ENCODE results near the gene CD8A. TPM values are rescaled to one million over a fixed set of nuclear protein-coding genes. Genes with fewer than 3 reads are reported as not detected.
"Not testable (repeated sequence)": the region's sequence is repeated elsewhere in the genome, so short reads cannot be mapped to it uniquely, and the experiment has no call there.

CD8A gene
- total and polyA plus RNA-seq, 2 of the 8 experiments (the other 6 are each of a cell fraction or from before 2014, with no cell fraction given), result 0.14 to 0.39 TPM

DNA sequence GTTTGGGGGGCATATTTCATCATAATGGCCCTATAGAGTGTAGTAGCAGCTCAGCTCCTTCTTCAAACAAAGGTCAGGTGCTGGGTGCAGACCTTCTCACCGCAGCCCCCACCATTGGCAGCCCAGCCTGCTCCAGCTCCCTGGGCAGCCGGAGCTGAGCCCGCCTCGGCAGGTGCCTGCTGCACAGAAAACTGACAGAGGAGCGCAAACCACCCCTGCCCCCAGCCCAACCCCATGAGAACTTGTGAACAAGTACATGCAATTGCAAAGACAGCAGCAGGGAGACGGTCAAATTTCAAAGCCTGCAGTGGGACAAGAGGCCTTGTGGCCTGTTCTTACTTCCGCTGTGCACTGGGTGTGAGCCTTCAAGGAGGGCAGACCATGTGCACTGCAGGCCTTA is 48.7 kb upstream of the CD8A start:
- H3K56ac ChIP-seq (replicated peaks; ENCODE audit: insufficient read length, low read depth, low read length); H3K9ac ChIP-seq (replicated peaks in 1 of 4; ENCODE audit: extremely low read depth in 1 of 4, low read depth in 3 of 4, low read length in 3 of 4); H2BK12ac ChIP-seq (ENCODE audit: low read depth, low read length); H4K8ac ChIP-seq (ENCODE audit: extremely low read depth, insufficient read depth, low read length); H3K27me3 ChIP-seq (replicated peaks in 1 of 4; ENCODE audit: control insufficient read depth in 3 of 4, extremely low read depth in 1 of 4, insufficient read depth in 3 of 4, low read length in 3 of 4); H4K5ac ChIP-seq (ENCODE audit: insufficient read length, low read depth, low read length); H2AK5ac ChIP-seq (ENCODE audit: low read depth, low read length); H3K23me2 ChIP-seq (ENCODE audit: low read depth, low read length); H3K4ac ChIP-seq (replicated peaks; ENCODE audit: insufficient read length, low read depth, low read length); H3K9me3 ChIP-seq (ENCODE audit: insufficient read depth in 2 of 2, low read depth in 1 of 2, low read length in 1 of 2); H4K91ac ChIP-seq (replicated peaks; ENCODE audit: insufficient read length, low read length); H2BK120ac ChIP-seq (replicated peaks; ENCODE audit: low read depth, low read length); POLR2A ChIA-PET (ENCODE audit: partially characterized antibody); H3K79me2 ChIP-seq (ENCODE audit: control insufficient read depth in 1 of 2, insufficient read depth in 2 of 2, low read length in 2 of 2); H3K18ac ChIP-seq (ENCODE audit: extremely low read depth, low read length); H3K14ac ChIP-seq (ENCODE audit: insufficient read length); CTCF ChIA-PET (ENCODE audit: partially characterized antibody); H3K27ac ChIP-seq (ENCODE audit: low read depth, low read length); H3K79me1 ChIP-seq (ENCODE audit: low read depth, low read length); H3K4me3 ChIP-seq (ENCODE audit: extremely low read depth in 1 of 4, insufficient read depth in 2 of 4, low read depth in 3 of 4, low read length in 4 of 4); H3K36me3 ChIP-seq (ENCODE audit: control insufficient read depth in 2 of 4, insufficient read depth in 4 of 4, low read length in 3 of 4); H3K23ac ChIP-seq (ENCODE audit: insufficient read length); H2AFZ ChIP-seq (ENCODE audit: low read length); H3K4me1 ChIP-seq (replicated peaks in 1 of 4; ENCODE audit: control insufficient read depth in 3 of 4, insufficient read depth in 4 of 4, low read length in 3 of 4); H3K4me2 ChIP-seq (ENCODE audit: insufficient read depth in 1 of 2, low read depth in 2 of 2, low read length in 2 of 2); H2BK15ac ChIP-seq (ENCODE audit: low read length); FAIRE-seq; H4K20me1 ChIP-seq (replicated peaks in 1 of 2; ENCODE audit: control insufficient read depth in 1 of 2, insufficient read depth in 2 of 2, low read length in 2 of 2); H2BK5ac ChIP-seq (ENCODE audit: low read depth, low read length): not testable (repeated sequence)
- 82% methylated on average over 4 of the region's 7 CpGs; no CpG with 5 or more reads in 1 of the 2 experiments for WGBS, 2 experiments (ENCODE audit: extremely low coverage in 1 of 2, insufficient coverage in 1 of 2, insufficient read length in 1 of 2, insufficient replicate concordance in 2 of 2, low coverage in 1 of 2, low lambda C conversion rate in 2 of 2, missing lambda C conversion rate in 1 of 2)
- DNase-seq (ENCODE audit: low read depth in 1 of 2, low spot score in 2 of 2), result peak in 1 of 2 experiments; percentile 48
- TF ChIP-seq, protein P1, sequence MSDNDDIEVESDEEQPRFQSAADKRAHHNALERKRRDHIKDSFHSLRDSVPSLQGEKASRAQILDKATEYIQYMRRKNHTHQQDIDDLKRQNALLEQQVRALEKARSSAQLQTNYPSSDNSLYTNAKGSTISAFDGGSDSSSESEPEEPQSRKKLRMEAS (IDR thresholded peaks at IDR 0.05), result peak; percentile 44; the same call in 1 of the 2 replicates
- H2BK20ac ChIP-seq (ENCODE audit: low read length), result peak overlapping the region; percentile 32; the same call in 1 of the 2 replicates

DNA sequence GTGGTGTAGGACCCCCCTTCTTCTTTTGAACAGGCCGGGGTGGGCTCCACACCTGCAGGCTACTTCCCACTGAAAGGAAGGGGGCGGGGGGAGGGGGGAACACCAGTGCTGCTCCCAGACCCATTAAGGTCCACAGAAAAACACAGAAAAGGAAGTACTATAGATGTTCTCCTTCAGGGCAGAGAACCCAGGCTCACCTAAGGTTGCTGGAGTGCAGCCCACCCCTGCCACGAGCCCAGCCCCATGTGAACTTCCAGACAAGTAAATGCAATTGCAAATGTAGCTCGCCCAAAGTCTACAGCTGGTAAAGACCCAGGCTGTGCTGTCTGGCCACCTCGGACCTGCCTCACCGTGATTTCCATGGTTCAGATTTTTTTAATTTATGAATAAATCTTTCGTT is 47.0 kb upstream of the CD8A start:
- H3K14ac ChIP-seq (ENCODE audit: insufficient read length); H4K91ac ChIP-seq (replicated peaks; ENCODE audit: insufficient read length, low read length); H3K27me3 ChIP-seq (replicated peaks in 1 of 4; ENCODE audit: control insufficient read depth in 3 of 4, extremely low read depth in 1 of 4, insufficient read depth in 3 of 4, low read length in 3 of 4); H3K79me2 ChIP-seq (ENCODE audit: control insufficient read depth in 1 of 2, insufficient read depth in 2 of 2, low read length in 2 of 2); H2BK20ac ChIP-seq (ENCODE audit: low read length); H3K27ac ChIP-seq (ENCODE audit: low read depth, low read length); H3K4me1 ChIP-seq (replicated peaks in 1 of 4; ENCODE audit: control insufficient read depth in 3 of 4, insufficient read depth in 4 of 4, low read length in 3 of 4); H4K5ac ChIP-seq (ENCODE audit: insufficient read length, low read depth, low read length); H2AK5ac ChIP-seq (ENCODE audit: low read depth, low read length); CTCF ChIA-PET (ENCODE audit: partially characterized antibody); H4K8ac ChIP-seq (ENCODE audit: extremely low read depth, insufficient read depth, low read length); H3K79me1 ChIP-seq (ENCODE audit: low read depth, low read length); H3K9ac ChIP-seq (replicated peaks in 1 of 4; ENCODE audit: extremely low read depth in 1 of 4, low read depth in 3 of 4, low read length in 3 of 4); H3K4me3 ChIP-seq (ENCODE audit: extremely low read depth in 1 of 4, insufficient read depth in 2 of 4, low read depth in 3 of 4, low read length in 4 of 4); POLR2A ChIA-PET (ENCODE audit: partially characterized antibody); H2BK12ac ChIP-seq (ENCODE audit: low read depth, low read length); H3K36me3 ChIP-seq (ENCODE audit: control insufficient read depth in 2 of 4, insufficient read depth in 4 of 4, low read length in 3 of 4); H2BK120ac ChIP-seq (replicated peaks; ENCODE audit: low read depth, low read length); H2BK15ac ChIP-seq (ENCODE audit: low read length); H3K9me3 ChIP-seq (ENCODE audit: insufficient read depth in 2 of 2, low read depth in 1 of 2, low read length in 1 of 2); H3K18ac ChIP-seq (ENCODE audit: extremely low read depth, low read length); H4K20me1 ChIP-seq (replicated peaks in 1 of 2; ENCODE audit: control insufficient read depth in 1 of 2, insufficient read depth in 2 of 2, low read length in 2 of 2); H3K4me2 ChIP-seq (ENCODE audit: insufficient read depth in 1 of 2, low read depth in 2 of 2, low read length in 2 of 2); H3K4ac ChIP-seq (replicated peaks; ENCODE audit: insufficient read length, low read depth, low read length); H2BK5ac ChIP-seq (ENCODE audit: low read depth, low read length); DNase-seq (ENCODE audit: low read depth in 1 of 2, low spot score in 2 of 2); H3K56ac ChIP-seq (replicated peaks; ENCODE audit: insufficient read length, low read depth, low read length); H2AFZ ChIP-seq (ENCODE audit: low read length); H3K23ac ChIP-seq (ENCODE audit: insufficient read length); H3K23me2 ChIP-seq (ENCODE audit: low read depth, low read length); FAIRE-seq: not testable (repeated sequence)
- 85% methylated on average over 4 of the region's 7 CpGs; no CpG with 5 or more reads in 1 of the 2 experiments for WGBS, 2 experiments (ENCODE audit: extremely low coverage in 1 of 2, insufficient coverage in 1 of 2, insufficient read length in 1 of 2, insufficient replicate concordance in 2 of 2, low coverage in 1 of 2, low lambda C conversion rate in 2 of 2, missing lambda C conversion rate in 1 of 2)
